Renal pelvis (tissue), 4 donors: ENCODE measurements around the gene TMEM183A. TPM values are rescaled to one million over a fixed set of nuclear protein-coding genes. Genes with fewer than 3 reads are reported as not detected.

ENCODE experiments used
- DNase-seq: peaks from one replicate; pipeline ENCODE4 v3.0.0-alpha.2; 2013
- polyA plus RNA-seq, 3 donors: library from polyadenylated mRNA; unstranded; fragments of 120-200 nt; gene quantifications; one replicate each; pipeline ENCODE4 v1.2.1, GENCODE V29; 2013; ENCODE audit not compliant: insufficient read length in 3 of 3

The TMEM183A gene
- polyA plus RNA-seq, 3 donors = 72.6 to 78.1 (median 73.3) TPM

DNA sequence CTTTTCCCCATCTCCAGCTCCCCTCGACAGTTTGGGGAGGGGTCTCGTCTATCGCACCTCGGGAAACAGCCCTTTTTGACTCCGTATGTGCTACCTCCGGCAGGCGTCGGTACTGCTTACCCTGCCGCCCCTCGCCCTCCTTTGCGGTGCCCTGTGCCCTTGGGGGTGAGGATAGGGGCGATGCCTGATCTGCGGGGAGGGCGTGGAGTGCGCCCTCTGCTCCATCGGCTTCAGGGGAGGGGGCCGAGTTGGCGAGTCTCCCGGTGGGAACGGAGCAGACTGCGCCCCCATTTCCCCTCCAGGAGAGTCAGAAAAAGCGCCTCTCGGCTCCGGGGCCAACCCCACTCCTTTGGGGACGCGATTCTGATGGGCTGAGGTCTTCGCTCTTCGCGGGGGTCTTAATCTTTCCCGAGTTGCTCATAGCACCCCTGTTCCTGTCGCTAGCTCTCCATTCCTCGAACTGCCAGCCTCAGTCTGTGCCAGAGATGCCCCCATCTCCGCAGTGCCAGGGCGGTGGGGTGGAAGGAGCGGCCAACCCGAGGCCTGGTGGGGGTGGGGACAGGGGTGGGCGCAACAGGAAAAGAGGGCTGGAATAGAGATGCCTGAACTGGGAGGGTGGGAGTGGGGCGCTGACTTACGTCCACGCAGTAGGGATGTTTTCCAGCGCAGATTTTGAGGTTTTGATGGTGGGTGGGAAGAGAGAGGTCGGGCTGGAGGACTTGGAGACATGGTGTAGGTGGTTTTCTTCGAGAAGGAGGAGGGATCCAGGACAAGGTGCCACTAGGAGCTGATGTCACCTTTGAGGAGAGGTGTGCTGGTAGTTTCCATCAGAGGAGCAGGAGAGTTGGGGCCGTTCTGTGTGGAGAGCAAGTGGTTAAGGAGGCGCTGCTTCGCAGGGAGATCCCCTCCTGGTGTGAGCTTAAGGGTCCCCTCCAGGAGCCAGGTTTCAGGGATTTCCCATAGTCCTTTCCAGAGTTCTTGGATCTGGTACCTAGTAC, 19.8 kb downstream of the TMEM183A start:
- no peak for DNase-seq

GRCh38 chr1:203028067-203028783, 21.1 kb downstream of the TMEM183A start:
- no peak for DNase-seq

DNA sequence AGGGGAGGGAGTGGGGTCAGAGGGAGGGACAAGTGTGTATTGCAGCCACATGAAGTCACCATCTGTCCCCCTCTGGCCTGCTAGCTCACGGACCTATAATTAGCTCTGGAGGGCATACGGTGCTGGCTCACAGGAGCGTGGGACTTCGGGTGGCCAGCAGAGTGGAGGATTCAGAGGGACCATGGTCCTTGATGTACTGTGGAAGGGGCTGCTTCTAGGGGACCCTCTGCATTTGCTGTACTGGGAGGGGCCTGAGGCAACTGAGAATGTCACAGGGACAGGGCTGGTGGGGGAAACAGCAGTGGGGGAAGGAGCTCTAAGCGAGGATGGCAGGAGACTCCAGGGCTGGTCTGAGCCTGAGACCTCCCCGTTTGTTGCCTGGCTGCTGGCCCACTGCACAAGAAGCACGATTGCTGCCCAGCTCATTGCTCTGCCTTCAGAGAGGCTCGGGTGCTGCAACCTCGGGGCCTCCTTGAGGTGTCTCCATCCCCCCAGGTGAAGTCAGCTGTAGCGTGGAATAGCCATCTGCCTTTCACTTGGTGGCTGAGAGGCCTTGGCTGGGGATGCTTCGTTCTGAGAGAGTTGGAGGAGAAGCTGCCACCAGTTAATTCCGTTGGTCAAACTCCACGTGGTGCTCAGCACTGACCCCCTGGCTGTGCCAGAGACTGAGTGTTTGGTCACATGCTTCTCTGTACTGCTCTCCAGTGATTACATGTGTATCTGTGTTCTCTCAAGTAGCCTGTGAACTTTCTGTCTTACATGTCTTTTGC, 21.8 kb downstream of the TMEM183A start:
- no peak for DNase-seq

GRCh38 chr1:203031467-203031866, 24.3 kb downstream of the TMEM183A start:
- DNase-seq = no peak

GRCh38 chr1:203033287-203033686, 26.1 kb downstream of the TMEM183A start:
- DNase-seq = no peak

GRCh38 chr1:203033917-203034316, 26.7 kb downstream of the TMEM183A start:
- no peak for DNase-seq

DNA sequence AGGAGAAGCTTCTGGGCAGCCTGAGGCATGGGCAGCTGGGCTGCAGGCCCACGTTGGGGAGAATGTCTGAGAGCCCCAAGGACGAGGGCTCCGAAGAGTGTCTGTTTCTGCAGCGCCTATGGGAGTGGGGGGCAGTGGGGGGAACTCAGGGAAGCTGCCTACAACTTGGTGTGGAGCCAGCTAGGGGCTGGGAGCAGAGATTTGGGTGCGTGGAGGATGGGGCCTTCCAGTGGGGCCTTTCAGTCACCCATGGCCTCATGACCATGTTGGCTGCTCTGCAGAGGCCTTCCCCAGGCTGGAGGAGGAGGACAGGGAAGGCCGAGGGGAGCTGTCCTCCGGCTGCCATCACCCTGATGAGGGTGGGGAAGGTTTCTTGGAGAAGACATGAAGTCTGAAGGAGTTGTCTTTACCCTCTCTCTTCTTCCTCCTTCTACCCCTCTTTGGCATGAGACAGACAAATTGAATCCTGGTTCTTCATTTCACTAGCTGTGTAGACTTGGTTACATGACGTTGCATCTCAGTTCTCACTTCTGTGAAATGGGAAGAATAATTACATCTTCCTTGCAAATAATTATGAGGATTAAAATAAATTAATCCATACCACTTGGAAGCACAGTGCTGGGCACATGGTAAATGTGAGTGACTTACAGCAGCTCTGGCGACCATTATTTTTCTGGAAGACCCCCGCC, 27.4 kb downstream of the TMEM183A start:
- no peak for DNase-seq

- DNase-seq = no peak
These were observed 28.2 kb downstream of the TMEM183A start for GRCh38 chr1:203035111-203036000.

- no peak for DNase-seq
These were observed 29.0 kb downstream of the TMEM183A start for GRCh38 chr1:203036135-203036534.

GRCh38 chr1:203036537-203036936, 29.4 kb downstream of the TMEM183A start:
- DNase-seq = no peak

GRCh38 chr1:203037509-203038190, 30.5 kb downstream of the TMEM183A start:
- no peak for DNase-seq

GRCh38 chr1:203038217-203038741, 31.1 kb downstream of the TMEM183A start:
- no peak for DNase-seq

GRCh38 chr1:203038891-203039608, 31.9 kb downstream of the TMEM183A start:
- no peak for DNase-seq

DNA sequence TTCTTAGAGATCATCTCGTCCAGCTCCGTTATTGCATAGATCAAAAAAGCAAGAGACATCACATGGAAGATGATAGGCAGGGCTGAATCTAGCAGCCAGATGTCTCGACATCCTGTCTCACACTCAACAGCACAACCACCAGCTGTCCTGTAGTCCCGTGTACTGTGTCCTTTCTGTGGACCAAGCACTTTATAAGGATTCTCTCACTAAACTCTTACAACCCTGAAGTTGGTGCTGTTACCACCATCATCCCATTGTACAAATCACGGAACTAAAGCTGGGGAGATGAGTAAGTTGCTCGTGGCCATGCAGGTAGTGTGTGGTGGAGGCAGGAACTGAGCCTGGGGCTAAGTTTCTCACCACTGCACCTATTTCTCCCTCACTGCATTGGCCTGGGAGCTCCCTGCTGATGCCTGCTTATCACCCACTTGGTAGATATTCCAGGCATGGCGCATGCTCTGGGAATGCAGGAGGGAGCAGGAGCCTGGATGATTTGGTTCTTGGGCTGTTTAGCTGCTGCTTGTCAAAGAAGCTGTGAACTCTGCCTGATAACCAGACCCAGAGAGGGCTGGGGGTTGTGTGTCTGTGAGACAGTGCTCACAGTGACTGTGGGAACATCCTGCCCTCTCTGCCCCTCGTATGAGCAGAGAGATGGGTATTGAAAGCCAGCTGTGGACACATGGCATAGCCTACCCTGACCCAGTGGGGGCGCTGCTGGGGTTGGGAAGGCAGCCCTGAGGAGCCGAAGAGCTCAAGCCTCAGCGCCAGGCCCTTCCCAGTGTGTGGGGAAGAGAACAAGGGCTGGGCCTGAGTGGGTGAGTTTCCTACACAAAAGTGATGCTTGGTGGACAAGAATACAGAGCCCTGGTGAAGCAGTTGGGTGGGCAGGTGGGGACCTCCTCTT, 32.7 kb downstream of the TMEM183A start:
- no peak for DNase-seq

DNA sequence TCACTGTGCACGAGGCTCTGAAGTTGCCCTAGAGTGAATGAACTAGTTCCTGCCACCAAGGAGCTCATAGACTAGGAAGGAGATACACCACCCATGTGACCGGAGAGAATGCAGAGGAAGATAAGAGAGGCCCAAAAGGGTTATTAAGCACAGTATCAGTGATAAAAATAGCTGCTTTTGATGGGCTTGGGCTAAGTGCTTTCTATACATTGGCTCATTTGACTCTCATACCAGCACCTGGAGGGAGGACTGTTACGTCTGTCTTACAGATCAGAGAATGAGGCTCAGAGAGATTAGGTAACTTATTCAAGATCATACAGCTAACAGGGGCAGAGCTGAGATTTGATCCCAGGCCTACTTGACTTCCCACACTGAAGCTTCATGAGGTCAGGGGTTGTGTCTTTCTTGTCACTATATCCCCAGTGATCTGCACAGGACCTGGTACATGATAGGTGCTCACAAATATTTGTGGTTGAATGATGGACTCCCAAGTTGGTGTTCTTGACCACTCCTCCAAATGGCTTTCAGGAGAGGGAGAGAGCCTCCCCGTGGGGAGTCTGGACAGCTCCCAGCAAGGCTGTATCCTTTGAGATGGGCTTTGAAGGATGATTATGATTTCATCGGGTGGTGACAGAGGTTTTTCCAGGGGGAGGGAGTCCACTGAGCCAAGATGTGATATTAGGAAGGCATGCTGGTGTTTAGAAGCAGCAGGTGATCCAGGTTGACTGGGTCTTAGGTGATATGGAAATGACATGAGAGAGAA, 33.5 kb downstream of the TMEM183A start:
- DNase-seq = no peak

GRCh38 chr1:203041351-203041932, 34.3 kb downstream of the TMEM183A start:
- no peak for DNase-seq
